NB4 (cell line): Measurements from ENCODE around the gene SLC6A18.

ENCODE experiments used
- DNase-seq: peaks from one replicate; pipeline ENCODE4 v3.0.0; 2010; ENCODE audit warnings: low read depth
- H3K4me3 ChIP-seq: one replicate; pipeline ENCODE4 v1.5.1; 2011; ENCODE audit warnings: mild to moderate bottlenecking, low read depth, low read length, moderate library complexity
- CTCF ChIP-seq: IDR thresholded peaks from one replicate; pipeline ENCODE4 v1.5.1; 2012; ENCODE audit warnings: low read depth, low read length
- MAX ChIP-seq: IDR thresholded peaks from 2 replicates; pipeline ENCODE4 v1.6.1; 2011; ENCODE audit warnings: low read depth, low read length
- MYC ChIP-seq: IDR thresholded peaks from 2 replicates; pipeline ENCODE4 v1.6.1; 2011; ENCODE audit warnings: low read depth, low read length
- POLR2A ChIP-seq: IDR thresholded peaks from 2 replicates; pipeline ENCODE4 v1.6.1; 2011; ENCODE audit warnings: mild to moderate bottlenecking; ENCODE audit not compliant: insufficient read length; ENCODE audit errors: extremely low read depth

Gene SLC6A18

GRCh38 chr5:1179383-1179715, 45.8 kb upstream of the SLC6A18 start:
- TF ChIP-seq POLR2A (no peak), MAX (no peak), CTCF (no peak), MYC (no peak)
- H3K4me3 ChIP-seq, result no peak overlapping the region
- DNase-seq, result no peak

- H3K4me3 ChIP-seq, result no peak overlapping the region
- TF ChIP-seq CTCF (no peak), MAX (no peak), MYC (no peak), POLR2A (no peak)
- DNase-seq, result no peak
Observed at GRCh38 chr5:1180096-1180495, 45.1 kb upstream of the SLC6A18 start.

GRCh38 chr5:1180841-1181271, 44.3 kb upstream of the SLC6A18 start:
- no peak overlapping the region for H3K4me3 ChIP-seq
- no peak for DNase-seq
- TF ChIP-seq MAX (no peak), MYC (no peak), CTCF (no peak), POLR2A (no peak)

GRCh38 chr5:1181451-1182359, 43.5 kb upstream of the SLC6A18 start:
- no peak overlapping the region for H3K4me3 ChIP-seq
- no peak for DNase-seq
- TF ChIP-seq CTCF, result no peak
- no peak for TF ChIP-seq MYC
- TF ChIP-seq MAX, result no peak
- no peak for TF ChIP-seq POLR2A

- H3K4me3 ChIP-seq, result no peak overlapping the region
- no peak for TF ChIP-seq POLR2A
- no peak for TF ChIP-seq CTCF
- no peak for TF ChIP-seq MAX
- no peak for TF ChIP-seq MYC
- no peak for DNase-seq
Observed at GRCh38 chr5:1182360-1182632, 42.9 kb upstream of the SLC6A18 start.
